H1 (cell line): ENCODE results near the gene HOXA11. TPM values are rescaled to one million over a fixed set of nuclear protein-coding genes. Genes with fewer than 3 reads are reported as not detected.

ENCODE experiments used
- POLR2A ChIP-seq, 2 experiments: IDR thresholded peaks; 1 replicate in 1 of 2; 2 replicates in 1 of 2; pipeline ENCODE4 v1.6.1; 2011; ENCODE audit warnings: low read depth in 2 of 2, low read length in 2 of 2, mild to moderate bottlenecking in 2 of 2; ENCODE audit errors: control extremely low read depth in 1 of 2
- SIRT6 ChIP-seq: IDR thresholded peaks from one replicate; pipeline ENCODE4 v1.7.1; 2012; ENCODE audit warnings: low read length, inconsistent platforms
- SIX5 ChIP-seq: IDR thresholded peaks from 2 replicates; pipeline ENCODE4 v1.6.1; 2011; ENCODE audit warnings: mild to moderate bottlenecking, low read depth, low read length
- TCF12 ChIP-seq: IDR thresholded peaks from 2 replicates; pipeline ENCODE4 v1.6.1; 2011; ENCODE audit warnings: low read depth, mild to moderate bottlenecking, low read length
- polyA plus RNA-seq, 7 experiments: library from polyadenylated mRNA; depleted of rRNA in 3 of 7; stranded (reverse) in 5 of 7; unstranded in 2 of 7; fragments of >200 nt in 5 of 7; fragments of 200-250 nt in 2 of 7; gene quantifications; 1 replicate in 5 of 7; 2 replicates in 1 of 7; 4 replicates in 1 of 7; pipeline versions ENCODE4 v1.2.1 to v1.2.3, GENCODE V29; 2011 to 2013; ENCODE audit warnings: missing spikeins in 2 of 7, mixed read lengths in 2 of 7
- total RNA-seq: library from RNA; stranded (reverse); fragmentation: NEBNext Ultra II Directional; extraction: Animal tissue kit (Norgen Biotek cat#: 25700); gene quantifications from 2 replicates; pipeline ENCODE4 v1.2.1, GENCODE V29; 2021

Gene HOXA11
- total and polyA plus RNA-seq, 2 of the 8 experiments (the other 6 are each of a cell fraction or from before 2014, with no cell fraction given), result not detected

- TF ChIP-seq TCF12 (no peak), SIX5 (no peak), POLR2A (IDR thresholded peaks at IDR 0.05; ENCODE audit: control extremely low read depth in 1 of 2, low read depth in 2 of 2, low read length in 2 of 2) (no peak), SIRT6 (no peak)
Measured at GRCh38 chr7:27152816-27153442, 32.1 kb downstream of the HOXA11 start (continued).
